Fibroblast of pulmonary artery (primary cell): ENCODE measurements around the gene LYRM4.
A peak's percentile ranks its signal among the peaks of the same experiment; 100 is the strongest.

Experiments used
- DNase-seq: peaks from one replicate; pipeline ENCODE4 v3.0.0-alpha.2; 2010; ENCODE audit warnings: low read depth
- H3K4me3 ChIP-seq: replicated peaks from 2 replicates; pipeline ENCODE4 v1.5.1; 2011; ENCODE audit warnings: low read depth, mild to moderate bottlenecking, control low read depth, low read length, moderate library complexity
- TF ChIP-seq, protein P1 (sequence below): IDR thresholded peaks from 2 replicates; pipeline ENCODE4 v1.5.1; 2011; ENCODE audit warnings: mild to moderate bottlenecking, control low read depth, low read length, inconsistent platforms; ENCODE audit errors: missing control alignments

The LYRM4 gene

DNA sequence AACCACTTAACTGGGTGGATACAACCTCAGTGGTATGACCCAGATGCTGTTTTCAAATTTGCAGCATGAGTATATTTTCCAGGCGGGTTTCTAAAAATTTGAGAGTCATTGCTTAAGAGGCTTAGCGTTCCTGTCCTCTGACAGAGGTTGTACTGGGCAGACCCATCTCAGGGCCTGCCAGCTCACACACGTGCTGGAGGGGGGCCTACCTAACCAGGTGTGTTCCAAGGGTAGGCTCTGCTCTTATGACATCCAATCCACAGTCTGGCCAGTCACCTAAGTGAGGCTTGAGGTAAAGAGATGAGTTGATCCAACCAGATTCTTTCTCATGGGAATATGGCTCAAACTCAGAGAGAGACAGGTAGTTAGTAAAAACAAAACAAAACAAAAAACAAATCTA is 1.3 kb downstream of the LYRM4 start:
- H3K4me3 ChIP-seq = peak overlapping the region; percentile 81
- no peak for DNase-seq

DNA sequence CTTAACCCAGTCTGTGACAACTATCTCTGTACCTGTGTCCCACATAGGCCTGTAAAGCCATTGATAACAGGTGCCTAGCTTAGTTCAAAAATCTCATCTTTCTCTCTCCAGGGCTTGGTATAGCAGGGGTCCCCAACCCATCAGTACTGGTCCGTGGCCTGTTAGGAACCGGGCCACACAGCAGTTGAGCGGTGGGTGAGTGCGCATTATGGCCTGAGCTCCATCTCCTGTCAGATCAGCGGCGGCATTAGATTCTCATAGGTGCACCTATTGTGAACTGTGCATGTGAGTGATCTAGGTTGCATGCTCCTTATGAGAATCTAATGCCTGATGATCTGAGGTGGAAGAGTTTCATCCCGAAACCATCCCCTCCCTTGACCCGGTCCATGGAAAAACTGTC is 3.4 kb downstream of the LYRM4 start:
- DNase-seq = no peak
- TF ChIP-seq, protein P1, sequence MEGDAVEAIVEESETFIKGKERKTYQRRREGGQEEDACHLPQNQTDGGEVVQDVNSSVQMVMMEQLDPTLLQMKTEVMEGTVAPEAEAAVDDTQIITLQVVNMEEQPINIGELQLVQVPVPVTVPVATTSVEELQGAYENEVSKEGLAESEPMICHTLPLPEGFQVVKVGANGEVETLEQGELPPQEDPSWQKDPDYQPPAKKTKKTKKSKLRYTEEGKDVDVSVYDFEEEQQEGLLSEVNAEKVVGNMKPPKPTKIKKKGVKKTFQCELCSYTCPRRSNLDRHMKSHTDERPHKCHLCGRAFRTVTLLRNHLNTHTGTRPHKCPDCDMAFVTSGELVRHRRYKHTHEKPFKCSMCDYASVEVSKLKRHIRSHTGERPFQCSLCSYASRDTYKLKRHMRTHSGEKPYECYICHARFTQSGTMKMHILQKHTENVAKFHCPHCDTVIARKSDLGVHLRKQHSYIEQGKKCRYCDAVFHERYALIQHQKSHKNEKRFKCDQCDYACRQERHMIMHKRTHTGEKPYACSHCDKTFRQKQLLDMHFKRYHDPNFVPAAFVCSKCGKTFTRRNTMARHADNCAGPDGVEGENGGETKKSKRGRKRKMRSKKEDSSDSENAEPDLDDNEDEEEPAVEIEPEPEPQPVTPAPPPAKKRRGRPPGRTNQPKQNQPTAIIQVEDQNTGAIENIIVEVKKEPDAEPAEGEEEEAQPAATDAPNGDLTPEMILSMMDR = no peak
- no peak overlapping the region for H3K4me3 ChIP-seq

More for the DNA sequence above, 1.3 kb downstream of the LYRM4 start:
- TF ChIP-seq, protein P1 = no peak

DNA sequence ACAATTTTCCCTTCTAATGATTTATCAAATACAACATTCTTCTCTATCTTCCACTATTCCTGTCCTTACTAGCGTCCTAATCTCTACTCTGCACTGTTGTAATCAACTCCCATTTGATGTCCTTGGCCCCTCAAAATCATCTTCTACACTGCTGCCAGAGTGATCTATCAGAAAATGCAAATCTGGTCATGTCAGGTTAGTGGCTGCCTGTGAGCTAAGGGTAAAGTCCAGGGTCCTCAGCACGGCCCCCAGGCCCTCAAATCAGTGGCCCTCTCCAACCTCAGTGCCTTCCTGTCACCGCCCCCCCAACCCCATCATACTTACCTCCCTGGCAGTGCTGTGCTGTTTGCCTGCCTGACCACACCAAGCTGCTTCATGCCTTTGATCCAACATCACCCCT is 3.8 kb downstream of the LYRM4 start:
- H3K4me3 ChIP-seq = no peak overlapping the region
- no peak for DNase-seq
- TF ChIP-seq, protein P1 = no peak

DNA sequence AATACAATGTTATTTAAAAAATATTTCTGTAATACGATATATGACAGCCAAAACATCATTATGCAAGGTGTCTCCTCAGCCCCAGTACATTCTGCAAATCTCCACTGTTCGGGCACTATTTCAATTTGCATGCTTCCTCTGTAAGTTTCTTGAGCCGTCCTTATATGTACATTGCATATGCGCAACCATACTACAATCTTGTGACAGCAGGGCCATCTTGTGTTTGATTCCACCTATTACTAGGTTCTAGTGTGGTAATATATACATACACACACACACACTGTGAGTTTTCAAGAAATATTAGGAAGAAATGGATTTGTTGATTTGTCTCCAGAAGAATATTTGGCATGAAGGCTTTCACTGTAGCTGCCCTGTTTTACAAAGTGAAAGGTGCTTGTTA is 9.8 kb downstream of the LYRM4 start:
- TF ChIP-seq, protein P1 = no peak
- no peak overlapping the region for H3K4me3 ChIP-seq
- DNase-seq = no peak

DNA sequence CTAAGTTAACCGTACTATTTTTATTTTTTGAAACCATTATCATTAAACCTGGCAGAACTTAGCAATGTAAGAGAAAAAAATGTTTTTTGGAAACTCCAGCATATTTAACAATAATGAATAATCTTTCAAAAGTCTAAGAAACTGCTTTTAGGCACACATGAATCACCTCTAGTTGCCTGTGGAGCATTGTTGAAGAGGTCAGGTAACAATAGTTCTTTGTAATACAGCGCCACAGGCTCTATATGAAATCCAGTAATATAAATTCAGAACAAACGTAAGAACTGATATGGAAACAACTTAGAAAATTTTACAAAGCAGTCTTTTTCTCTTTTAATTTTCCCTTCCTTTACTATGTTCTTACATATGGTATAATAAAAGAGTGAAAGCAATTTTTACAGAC is 10.3 kb downstream of the LYRM4 start:
- H3K4me3 ChIP-seq = no peak overlapping the region
- no peak for DNase-seq
- TF ChIP-seq, protein P1 = no peak

DNA sequence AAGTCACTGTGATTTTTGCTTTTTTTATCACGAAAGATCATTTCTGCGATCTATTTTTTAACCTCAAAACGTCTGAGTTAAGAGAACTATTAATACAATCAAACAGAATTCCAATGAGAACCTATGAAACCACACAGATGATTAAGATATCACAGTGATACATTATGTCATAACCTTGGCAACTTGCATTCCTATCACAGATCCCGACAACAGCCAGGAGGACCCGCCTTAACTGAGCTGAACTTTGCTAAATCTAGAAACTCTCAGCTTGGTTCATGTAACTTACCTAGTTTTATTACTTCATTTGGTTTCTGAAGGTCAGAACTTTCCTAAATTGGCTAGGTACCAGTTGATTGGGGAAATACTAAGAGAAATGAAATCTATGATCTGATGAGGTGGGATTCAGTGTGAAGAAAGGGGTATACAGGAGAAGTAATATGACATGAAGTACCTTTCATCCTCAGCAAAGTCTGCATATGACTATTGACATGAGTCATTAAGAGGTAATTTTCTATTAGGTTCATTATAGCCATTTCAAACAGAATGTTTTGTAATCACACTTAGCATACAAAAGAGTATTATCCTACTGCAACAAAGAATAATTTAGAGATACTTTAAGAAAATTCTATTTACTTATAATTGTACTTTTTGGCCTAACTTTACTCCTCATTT is 11.2 kb downstream of the LYRM4 start:
- DNase-seq = no peak
- TF ChIP-seq, protein P1 = no peak

DNA sequence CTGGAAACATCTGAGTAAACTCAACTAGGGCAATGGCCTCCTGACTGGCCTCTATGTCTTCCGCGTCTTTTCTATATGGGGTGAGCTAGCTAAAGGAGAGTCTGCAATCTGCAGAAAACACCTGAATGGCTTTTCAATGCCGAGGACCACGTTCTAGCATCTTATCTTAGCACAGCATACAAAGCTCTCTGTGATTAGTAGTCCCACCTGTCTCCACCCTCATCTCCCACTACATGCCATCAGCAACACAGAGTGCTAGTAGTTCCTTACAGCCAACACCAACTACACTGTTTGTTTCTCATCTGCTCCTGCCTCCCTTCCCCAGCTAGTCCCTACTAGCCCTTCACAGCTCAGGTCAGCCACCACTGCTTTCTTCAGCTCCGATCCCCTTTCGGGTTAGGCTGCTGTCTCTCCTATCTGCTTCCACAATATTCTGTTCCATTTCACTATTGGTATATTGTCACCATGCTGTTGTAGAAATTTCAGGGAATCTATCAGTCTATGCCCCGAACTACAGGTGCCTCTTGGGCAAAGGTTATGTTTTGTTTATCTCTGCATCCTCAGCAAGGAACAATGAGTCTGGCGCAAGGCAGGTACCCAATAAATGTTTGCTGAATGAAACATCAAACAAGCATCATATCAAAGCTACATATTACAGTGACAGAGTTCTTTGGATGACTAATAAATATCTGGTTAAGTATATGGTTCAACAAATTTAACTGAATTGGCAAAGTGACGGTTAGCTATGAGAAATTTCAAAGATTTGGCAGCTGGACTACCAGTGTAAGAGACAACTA is 12.2 kb downstream of the LYRM4 start:
- no peak for DNase-seq
- no peak overlapping the region for H3K4me3 ChIP-seq
- TF ChIP-seq, protein P1 = no peak

More for the DNA sequence above, 11.2 kb downstream of the LYRM4 start:
- no peak overlapping the region for H3K4me3 ChIP-seq
